ENCODE results near the gene MPL. TPM values are rescaled to one million over a fixed set of nuclear protein-coding genes. Genes with fewer than 3 reads are reported as not detected.

MPL gene
- total and polyA plus RNA-seq, 5 experiments from 2014 or later, result not detected

- Mint-ChIP-seq H3K27me3 (no peaks in the 10 kb centered on the region), H3K9me3 (no peaks in the 10 kb centered on the region), H3K27ac (peak overlapping the region in 3 of 10 donors; percentile 13 to 22 (median 19)), H3K36me3 (peaks cover 11 to 65% (median 12%) of the 10 kb centered on the region in 3 donors), H3K4me3 (no peak overlapping the region), H3K4me1 (peaks cover 8 to 32% (median 20%) of the 10 kb centered on the region in 4 donors)
- POLR2A ChIA-PET, result no interaction called here
- DNase-seq (no peak), ATAC-seq (no peak)
Observed at GRCh38 chr1:43402089-43402865, 64.7 kb downstream of the MPL start.

Small RNA genes lying within 50 kb of the gene (microRNA-seq; reads per million reads assigned to microRNA genes)
- gene MIR6734 (ENCODE audit: borderline microRNAs expressed), result not detected

Other genes starting within 250 kb of the MPL start
- gene EBNA1BP2, start 165.5 kb upstream of the MPL start, total RNA-seq, result 10 to 100 TPM; 27.3 to 30.4 TPM
- 10 to 100 TPM; 50.9 to 57.4 (median 54.9) TPM for gene EBNA1BP2, start 165.5 kb upstream of the MPL start, polyA plus RNA-seq
- not detected for gene CFAP57, start 165.5 kb upstream of the MPL start, total RNA-seq
- under 1 TPM in 1 of 3 donors, not detected in 2; 0.04 TPM for gene CFAP57, start 165.5 kb upstream of the MPL start, polyA plus RNA-seq
- gene TMEM125, start 67.8 kb upstream of the MPL start, total RNA-seq, result not detected
- under 1 TPM in 2 of 3 donors, not detected in 1; 0.23 to 0.33 TPM for gene TMEM125, start 67.8 kb upstream of the MPL start, polyA plus RNA-seq
- not detected for gene C1orf210, start 52.2 kb upstream of the MPL start, total RNA-seq
- under 1 TPM in 1 of 3 donors, not detected in 2; 0.13 TPM for gene C1orf210, start 52.2 kb upstream of the MPL start, polyA plus RNA-seq
- not detected for gene TIE1, start 36.8 kb upstream of the MPL start, total RNA-seq
- not detected for gene TIE1, start 36.8 kb upstream of the MPL start, polyA plus RNA-seq
- under 1 TPM; 0.39 to 0.77 TPM for gene CDC20, start 21.2 kb downstream of the MPL start, total RNA-seq
- gene CDC20, start 21.2 kb downstream of the MPL start, polyA plus RNA-seq, result under 1 TPM in 1 of 3 donors, not detected in 2; 0.59 TPM
- 10 to 100 TPM; 30.3 to 30.8 TPM for gene ELOVL1, start 30.2 kb downstream of the MPL start, total RNA-seq
- 10 to 100 TPM; 39.8 to 49.4 (median 45.4) TPM for gene ELOVL1, start 30.2 kb downstream of the MPL start, polyA plus RNA-seq
- gene MED8, start 52.0 kb downstream of the MPL start, total RNA-seq, result 10 to 100 TPM; 28.5 to 29.8 TPM
- gene MED8, start 52.0 kb downstream of the MPL start, polyA plus RNA-seq, result 10 to 100 TPM; 16.8 to 34.7 (median 30.6) TPM
- 100 to 1,000 TPM; 133 to 138 TPM for gene SZT2, start 52.1 kb downstream of the MPL start, total RNA-seq
- 1 to 10 TPM; 2.1 to 7.9 (median 4.9) TPM for gene SZT2, start 52.1 kb downstream of the MPL start, polyA plus RNA-seq
- gene HYI, start 116.1 kb downstream of the MPL start, total RNA-seq, result 10 to 100 TPM; 17.5 to 18.9 TPM
- 1 to 10 TPM; 2.4 to 4.8 (median 2.7) TPM for gene HYI, start 116.1 kb downstream of the MPL start, polyA plus RNA-seq
- under 1 TPM in 1 of 2 experiments, not detected in 1; 0.08 TPM for gene PTPRF, start 193.1 kb downstream of the MPL start, total RNA-seq
- gene PTPRF, start 193.1 kb downstream of the MPL start, polyA plus RNA-seq, result not detected

Data from naive thymus-derived CD8-positive, alpha-beta T cell (primary cell).